ENCODE data around the gene SRRM2.

The SRRM2 gene

DNA sequence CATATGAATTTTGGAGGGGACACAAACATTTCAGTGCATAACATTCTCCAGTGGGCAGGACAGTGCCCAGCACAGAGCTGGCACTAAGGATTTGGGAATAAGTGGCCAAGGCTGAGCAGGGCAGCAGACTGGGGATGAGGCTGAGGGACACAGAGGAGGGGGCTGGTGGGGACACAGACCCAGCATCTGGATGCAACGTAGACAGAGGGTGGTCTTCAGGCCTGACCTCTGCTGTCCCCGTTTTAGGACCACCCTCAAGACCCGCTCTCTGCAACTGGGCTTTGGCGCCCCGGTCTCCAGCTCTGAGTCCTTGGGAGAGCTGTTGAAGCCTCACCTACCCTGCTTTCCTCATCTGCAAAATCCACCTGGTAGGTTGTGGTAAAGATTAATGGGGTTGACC is 38.2 kb downstream of the SRRM2 start:
- Histone ChIP-seq H3K9me3 (no peaks in the 10 kb centered on the region; the same call in 1 of the 2 replicates), H3K36me3 (no peaks in the 10 kb centered on the region), H3K4me3 (ENCODE audit: low read depth, low read length) (no peak overlapping the region), H3K27me3 (peaks cover 41% of the 10 kb centered on the region), H3K4me1 (no peaks in the 10 kb centered on the region)
- TF ChIP-seq, protein P1, sequence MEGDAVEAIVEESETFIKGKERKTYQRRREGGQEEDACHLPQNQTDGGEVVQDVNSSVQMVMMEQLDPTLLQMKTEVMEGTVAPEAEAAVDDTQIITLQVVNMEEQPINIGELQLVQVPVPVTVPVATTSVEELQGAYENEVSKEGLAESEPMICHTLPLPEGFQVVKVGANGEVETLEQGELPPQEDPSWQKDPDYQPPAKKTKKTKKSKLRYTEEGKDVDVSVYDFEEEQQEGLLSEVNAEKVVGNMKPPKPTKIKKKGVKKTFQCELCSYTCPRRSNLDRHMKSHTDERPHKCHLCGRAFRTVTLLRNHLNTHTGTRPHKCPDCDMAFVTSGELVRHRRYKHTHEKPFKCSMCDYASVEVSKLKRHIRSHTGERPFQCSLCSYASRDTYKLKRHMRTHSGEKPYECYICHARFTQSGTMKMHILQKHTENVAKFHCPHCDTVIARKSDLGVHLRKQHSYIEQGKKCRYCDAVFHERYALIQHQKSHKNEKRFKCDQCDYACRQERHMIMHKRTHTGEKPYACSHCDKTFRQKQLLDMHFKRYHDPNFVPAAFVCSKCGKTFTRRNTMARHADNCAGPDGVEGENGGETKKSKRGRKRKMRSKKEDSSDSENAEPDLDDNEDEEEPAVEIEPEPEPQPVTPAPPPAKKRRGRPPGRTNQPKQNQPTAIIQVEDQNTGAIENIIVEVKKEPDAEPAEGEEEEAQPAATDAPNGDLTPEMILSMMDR (IDR thresholded peaks at IDR 0.05; ENCODE audit: low read depth, low read length), result no peak
- DNase-seq, result no peak

DNA sequence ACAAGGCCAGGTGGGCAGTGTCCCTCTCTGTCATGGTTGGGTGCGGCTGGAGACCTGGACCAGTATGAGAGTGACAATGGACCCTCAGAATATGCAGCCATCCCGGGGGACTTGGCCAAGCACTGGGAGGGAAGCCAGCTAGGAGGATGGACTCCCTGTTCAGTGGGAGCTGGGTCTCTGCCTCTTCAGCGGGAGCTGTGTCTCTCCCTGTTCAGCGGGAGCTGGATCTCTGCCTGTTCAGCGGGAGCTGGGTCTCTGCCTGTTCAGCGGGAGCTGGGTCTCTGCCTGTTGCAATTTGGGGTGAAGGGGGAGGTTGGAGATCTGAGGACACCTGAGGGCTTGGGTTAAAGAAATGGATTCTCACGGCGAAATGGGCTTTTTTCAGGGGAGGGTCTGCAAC is 38.7 kb downstream of the SRRM2 start:
- Histone ChIP-seq H3K4me1 (no peaks in the 10 kb centered on the region), H3K36me3 (no peaks in the 10 kb centered on the region), H3K27me3 (peaks cover 41% of the 10 kb centered on the region), H3K9me3 (no peaks in the 10 kb centered on the region; the same call in 1 of the 2 replicates), H3K4me3 (ENCODE audit: low read depth, low read length) (no peak overlapping the region)
- no peak for DNase-seq
- TF ChIP-seq, protein P1 (IDR thresholded peaks at IDR 0.05; ENCODE audit: low read depth, low read length), result no peak

DNA sequence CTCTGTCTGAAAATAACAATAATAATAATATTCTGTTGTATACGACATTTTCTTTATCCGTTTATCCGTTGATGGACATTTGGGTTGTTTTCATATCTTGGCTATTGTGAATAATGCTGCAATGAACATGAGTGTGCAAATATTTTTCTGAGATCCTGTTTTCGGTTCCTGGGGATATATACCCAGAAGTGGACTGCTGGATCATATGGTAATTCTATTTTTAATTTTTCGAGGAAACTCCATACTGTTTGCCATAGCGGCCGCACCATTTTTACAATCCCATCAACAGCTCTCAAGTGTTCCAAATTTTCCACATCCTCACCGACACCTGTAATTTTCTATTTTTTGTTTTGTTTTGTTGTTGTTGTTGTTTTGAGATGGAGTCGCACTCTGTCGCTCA is 40.5 kb downstream of the SRRM2 start:
- DNase-seq, result no peak
- no peaks in the 10 kb centered on the region for H3K4me1 ChIP-seq
- no peak overlapping the region for H3K4me3 ChIP-seq (ENCODE audit: low read depth, low read length)
- TF ChIP-seq, protein P1 (IDR thresholded peaks at IDR 0.05; ENCODE audit: low read depth, low read length), result no peak
- H3K27me3 ChIP-seq, result peaks cover 38% of the 10 kb centered on the region
- no peaks in the 10 kb centered on the region; the same call in 1 of the 2 replicates for H3K9me3 ChIP-seq
- no peaks in the 10 kb centered on the region for H3K36me3 ChIP-seq

DNA sequence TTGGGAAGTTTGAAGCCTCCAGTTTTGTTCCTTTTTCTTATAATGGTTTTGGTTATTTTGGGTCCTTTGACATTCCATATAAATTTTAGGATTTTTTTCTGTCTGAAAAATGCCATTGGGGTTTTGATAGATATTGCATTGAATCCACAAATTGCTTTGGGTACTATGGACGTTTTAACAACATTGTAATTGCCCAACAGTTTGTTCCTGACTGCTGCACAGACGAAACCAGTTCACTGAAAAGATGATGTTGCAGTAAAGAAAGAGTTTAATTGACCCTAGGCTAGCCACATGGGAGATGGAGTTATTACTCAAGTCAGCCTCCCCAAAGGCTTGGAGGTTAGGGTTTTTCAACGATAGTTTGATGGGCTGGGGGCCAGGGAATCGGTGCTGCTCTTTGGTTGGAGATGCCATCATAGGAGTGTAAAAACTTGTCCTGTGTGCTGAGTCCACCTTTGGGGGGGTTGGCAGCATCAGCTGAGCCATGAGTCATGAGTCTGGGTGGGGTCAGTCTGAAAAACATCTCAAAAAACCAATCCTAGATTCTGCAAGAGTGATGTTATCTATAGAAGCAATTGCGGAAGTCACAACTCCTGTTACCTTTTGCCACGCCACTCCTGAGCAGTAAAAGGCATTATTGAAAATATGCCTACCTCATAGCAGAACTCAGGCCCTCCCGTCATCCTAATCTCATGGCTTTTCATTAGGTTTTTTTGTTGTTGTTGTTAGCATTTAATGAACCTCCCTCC is 43.1 kb downstream of the SRRM2 start:
- H3K27me3 ChIP-seq, result peaks cover 25% of the 10 kb centered on the region
- TF ChIP-seq, protein P1 (IDR thresholded peaks at IDR 0.05; ENCODE audit: low read depth, low read length), result no peak
- no peaks in the 10 kb centered on the region for H3K36me3 ChIP-seq
- no peaks in the 10 kb centered on the region for H3K4me1 ChIP-seq
- no peaks in the 10 kb centered on the region; the same call in 1 of the 2 replicates for H3K9me3 ChIP-seq
- H3K4me3 ChIP-seq (ENCODE audit: low read depth, low read length), result no peak overlapping the region
- no peak for DNase-seq

DNA sequence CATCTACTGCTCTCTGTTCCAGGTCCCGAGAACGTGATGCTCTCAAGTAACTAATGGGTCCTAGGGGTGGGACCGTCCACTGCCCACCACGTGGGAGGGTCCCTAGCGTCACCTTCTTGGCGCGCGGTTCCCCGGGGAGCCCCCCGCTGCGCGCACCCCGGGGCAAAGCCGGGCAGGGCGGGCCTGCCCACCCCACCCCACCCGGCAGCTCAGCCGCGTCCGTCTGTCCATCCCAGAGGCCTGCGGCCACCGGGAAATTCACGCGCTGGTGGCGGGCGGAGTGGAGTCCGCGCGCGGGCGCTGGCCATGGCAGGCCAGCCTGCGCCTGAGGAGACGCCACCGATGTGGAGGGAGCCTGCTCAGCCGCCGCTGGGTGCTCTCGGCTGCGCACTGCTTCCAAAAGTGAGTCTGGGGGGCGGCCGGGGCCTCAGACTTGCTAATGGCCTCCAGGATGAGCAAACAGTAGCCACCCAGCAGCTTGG is 46.3 kb downstream of the SRRM2 start:
- DNase-seq, result no peak
- TF ChIP-seq, protein P1 (IDR thresholded peaks at IDR 0.05; ENCODE audit: low read depth, low read length), result no peak
- H3K27me3 ChIP-seq, result no peaks in the 10 kb centered on the region
- H3K4me1 ChIP-seq, result no peaks in the 10 kb centered on the region
- no peaks in the 10 kb centered on the region for H3K36me3 ChIP-seq
- no peak overlapping the region for H3K4me3 ChIP-seq (ENCODE audit: low read depth, low read length)
- no peaks in the 10 kb centered on the region; the same call in 1 of the 2 replicates for H3K9me3 ChIP-seq

DNA sequence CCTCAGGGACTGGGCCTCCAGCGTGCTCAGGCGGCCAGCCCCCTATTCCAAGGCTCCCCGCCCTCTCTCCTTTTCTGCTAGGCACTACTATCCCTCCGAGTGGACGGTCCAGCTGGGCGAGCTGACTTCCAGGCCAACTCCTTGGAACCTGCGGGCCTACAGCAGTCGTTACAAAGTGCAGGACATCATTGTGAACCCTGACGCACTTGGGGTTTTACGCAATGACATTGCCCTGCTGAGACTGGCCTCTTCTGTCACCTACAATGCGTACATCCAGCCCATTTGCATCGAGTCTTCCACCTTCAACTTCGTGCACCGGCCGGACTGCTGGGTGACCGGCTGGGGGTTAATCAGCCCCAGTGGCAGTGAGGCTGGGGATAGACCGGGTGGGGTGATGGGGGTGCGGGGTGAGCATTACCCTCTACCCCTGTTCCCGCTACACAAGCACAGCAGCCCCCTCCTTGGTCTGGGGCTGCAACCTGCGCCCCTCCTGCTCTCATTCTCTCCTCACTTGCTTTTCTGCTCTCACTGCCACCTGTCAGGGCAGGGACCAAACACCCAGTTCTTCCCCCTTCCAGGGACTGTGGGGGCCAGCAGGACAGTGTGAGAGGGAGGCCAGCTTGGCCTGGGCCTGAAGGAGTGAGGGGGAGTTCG is 46.9 kb downstream of the SRRM2 start:
- H3K4me3 ChIP-seq (ENCODE audit: low read depth, low read length), result no peak overlapping the region
- H3K27me3 ChIP-seq, result no peaks in the 10 kb centered on the region
- DNase-seq, result no peak
- H3K36me3 ChIP-seq, result no peaks in the 10 kb centered on the region
- no peaks in the 10 kb centered on the region for H3K4me1 ChIP-seq
- TF ChIP-seq, protein P1 (IDR thresholded peaks at IDR 0.05; ENCODE audit: low read depth, low read length), result no peak
- H3K9me3 ChIP-seq, result no peaks in the 10 kb centered on the region; the same call in 1 of the 2 replicates
